ENCODE data around the gene PLEKHG2. TPM values are rescaled to one million over a fixed set of nuclear protein-coding genes. Genes with fewer than 3 reads are reported as not detected.

PLEKHG2 gene
- total and polyA plus RNA-seq, 9 of the 15 experiments (the other 6 are each of a cell fraction or from before 2014, with no cell fraction given) = 0.98 to 45.7 (median 9.8) TPM

DNA sequence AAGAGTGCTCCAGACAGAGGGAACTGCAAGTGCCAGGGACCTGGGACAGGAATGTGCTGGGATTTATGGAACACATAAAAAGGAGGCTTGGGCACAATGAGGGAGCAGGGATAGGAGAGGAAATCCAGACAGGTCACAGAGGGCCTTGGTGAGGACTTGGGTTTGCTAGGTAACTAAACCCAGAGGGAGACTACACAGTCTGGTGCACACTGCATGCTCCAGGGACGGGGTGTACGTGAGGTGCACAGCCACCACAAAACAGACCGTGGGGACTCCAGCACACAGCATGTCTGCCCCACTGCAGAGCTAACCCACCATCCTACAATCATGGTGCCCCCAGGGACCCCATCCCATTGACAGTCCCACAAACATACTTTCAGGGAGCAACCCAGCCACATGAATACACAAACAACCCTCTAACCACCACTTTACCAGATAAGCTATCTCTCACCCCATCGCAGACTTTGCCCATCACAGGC, 11.4 kb upstream of the PLEKHG2 start (continued):
- TF ChIP-seq IRF9 (tag; IDR thresholded peaks at IDR 0.05) (no peak), BHLHE40 (IDR thresholded peaks at IDR 0.05; ENCODE audit: low read length) (0 out of 2 replicates have a peak, but pooled peaks have one; percentile 6), BCOR (IDR thresholded peaks at IDR 0.05) (no peak), SMARCC2 (IDR thresholded peaks at IDR 0.05; ENCODE audit: low read depth) (0 out of 2 replicates have a peak, but pooled peaks have one; percentile 32), ZNF76 (CRISPR knock-in tag; IDR thresholded peaks at IDR 0.05; ENCODE audit: borderline replicate concordance) (no peak), ZNF146 (CRISPR knock-in tag; IDR thresholded peaks at IDR 0.05; ENCODE audit: unreplicated experiment) (no peak), NFE2 (IDR thresholded peaks at IDR 0.05; ENCODE audit: low read depth) (peak; percentile 53; the same call in 1 of the 2 replicates), MTA1 (IDR thresholded peaks at IDR 0.05; ENCODE audit: borderline replicate concordance) (peak; percentile 57; the same call in 1 of the 2 replicates), ZKSCAN1 (IDR thresholded peaks at IDR 0.05; ENCODE audit: low read depth, low read length) (no peak), DPF2 (IDR thresholded peaks at IDR 0.05) (peak; percentile 86; the same call in 1 of the 2 replicates)
- TF ChIP-seq, protein P1, sequence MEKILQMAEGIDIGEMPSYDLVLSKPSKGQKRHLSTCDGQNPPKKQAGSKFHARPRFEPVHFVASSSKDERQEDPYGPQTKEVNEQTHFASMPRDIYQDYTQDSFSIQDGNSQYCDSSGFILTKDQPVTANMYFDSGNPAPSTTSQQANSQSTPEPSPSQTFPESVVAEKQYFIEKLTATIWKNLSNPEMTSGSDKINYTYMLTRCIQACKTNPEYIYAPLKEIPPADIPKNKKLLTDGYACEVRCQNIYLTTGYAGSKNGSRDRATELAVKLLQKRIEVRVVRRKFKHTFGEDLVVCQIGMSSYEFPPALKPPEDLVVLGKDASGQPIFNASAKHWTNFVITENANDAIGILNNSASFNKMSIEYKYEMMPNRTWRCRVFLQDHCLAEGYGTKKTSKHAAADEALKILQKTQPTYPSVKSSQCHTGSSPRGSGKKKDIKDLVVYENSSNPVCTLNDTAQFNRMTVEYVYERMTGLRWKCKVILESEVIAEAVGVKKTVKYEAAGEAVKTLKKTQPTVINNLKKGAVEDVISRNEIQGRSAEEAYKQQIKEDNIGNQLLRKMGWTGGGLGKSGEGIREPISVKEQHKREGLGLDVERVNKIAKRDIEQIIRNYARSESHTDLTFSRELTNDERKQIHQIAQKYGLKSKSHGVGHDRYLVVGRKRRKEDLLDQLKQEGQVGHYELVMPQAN (IDR thresholded peaks at IDR 0.05; ENCODE audit: borderline replicate concordance) = no peak
